A549 (cell line): ENCODE data around the gene PCDHA8.

Source experiments
- CHD4 ChIP-seq: fragments of 200-600 bp; sonication (generic); IDR thresholded peaks from 2 replicates; pipeline ENCODE4 v1.6.1; 2016; ENCODE audit warnings: antibody characterized with exemption, mild to moderate bottlenecking, borderline replicate concordance
- CTCF ChIP-seq: fragments of >200 bp; sonication (Bioruptor Twin); formaldehyde crosslinking; IDR thresholded peaks from 3 replicates; pipeline ENCODE4 v1.5.1; 2016
- EP300 ChIP-seq, 2 experiments: fragments of >200 bp; sonication (Bioruptor Twin); formaldehyde crosslinking; IDR thresholded peaks; 2 replicates in 1 of 2; 3 replicates in 1 of 2; pipeline ENCODE4 v1.6.1; 2016 to 2017
- HES2 ChIP-seq: fragments of >200 bp; sonication (Bioruptor Twin); formaldehyde crosslinking; IDR thresholded peaks from 2 replicates; pipeline ENCODE4 v1.6.1; 2016
- JUN ChIP-seq, 2 experiments: fragments of >200 bp; sonication (Bioruptor Twin); formaldehyde crosslinking; IDR thresholded peaks; 2 replicates in 1 of 2; 3 replicates in 1 of 2; pipeline ENCODE4 v1.6.1; 2016 to 2017
- KDM1A ChIP-seq: fragments of 200-600 bp; sonication (generic); IDR thresholded peaks from 2 replicates; pipeline ENCODE4 v1.6.1; 2016; ENCODE audit warnings: low read depth, mild to moderate bottlenecking
- MYC ChIP-seq: IDR thresholded peaks from 2 replicates; pipeline ENCODE4 v1.6.1; 2012; ENCODE audit warnings: mild to moderate bottlenecking, inconsistent platforms, low read length, improper control_type of control experiment, borderline replicate concordance
- NR3C1 ChIP-seq: fragments of >200 bp; sonication (Bioruptor Twin); formaldehyde crosslinking; IDR thresholded peaks from 3 replicates; pipeline ENCODE4 v1.6.1; 2017
- POLR2A ChIP-seq: IDR thresholded peaks from 2 replicates; pipeline ENCODE4 v1.6.1; 2012; ENCODE audit warnings: mild to moderate bottlenecking, low read length
- RAD21 ChIP-seq, 2 experiments: fragments of >200 bp in 1 of 2; sonication (Bioruptor Twin) in 1 of 2; formaldehyde crosslinking in 1 of 2; IDR thresholded peaks in 1 of 2; conservative IDR thresholded peaks in 1 of 2; 2 replicates in 1 of 2; 3 replicates in 1 of 2; pipeline ENCODE4 v1.6.1; 2012 to 2018; ENCODE audit warnings: inconsistent platforms in 1 of 2
- RCOR1 ChIP-seq: fragments of 150-350 bp; IDR thresholded peaks from 2 replicates; pipeline ENCODE4 v1.6.1; 2014; ENCODE audit warnings: antibody characterized with exemption, low read length, low read depth
- REST ChIP-seq: fragments of 200-600 bp; sonication (generic); IDR thresholded peaks from 2 replicates; pipeline ENCODE4 v1.6.1; 2016; ENCODE audit warnings: antibody characterized with exemption, mild to moderate bottlenecking, moderate library complexity

GRCh38 chr5:140857987-140858240 is 16.9 kb downstream of the PCDHA8 start:
- TF ChIP-seq CTCF = no peak
- no peak for TF ChIP-seq HES2
- no peak for TF ChIP-seq RCOR1
- no peak for TF ChIP-seq RAD21 (conservative IDR thresholded peaks at IDR 0.05 in 1 of 2, IDR thresholded peaks at IDR 0.05 in 1 of 2)
- TF ChIP-seq JUN (IDR thresholded peaks at IDR 0.05) = no peak
- TF ChIP-seq EP300 (IDR thresholded peaks at IDR 0.05) = no peak
- TF ChIP-seq KDM1A = no peak
- no peak for TF ChIP-seq CHD4
- no peak for TF ChIP-seq REST
- TF ChIP-seq NR3C1 = no peak
- TF ChIP-seq POLR2A = no peak
- no peak for TF ChIP-seq MYC
